CD1c-positive myeloid dendritic cell (primary cell): ENCODE measurements around the gene PML.

Source experiments
- DNase-seq: peaks from one replicate; pipeline ENCODE4 v3.0.0-alpha.2; 2016; ENCODE audit errors: extremely low spot score

Gene PML

DNA sequence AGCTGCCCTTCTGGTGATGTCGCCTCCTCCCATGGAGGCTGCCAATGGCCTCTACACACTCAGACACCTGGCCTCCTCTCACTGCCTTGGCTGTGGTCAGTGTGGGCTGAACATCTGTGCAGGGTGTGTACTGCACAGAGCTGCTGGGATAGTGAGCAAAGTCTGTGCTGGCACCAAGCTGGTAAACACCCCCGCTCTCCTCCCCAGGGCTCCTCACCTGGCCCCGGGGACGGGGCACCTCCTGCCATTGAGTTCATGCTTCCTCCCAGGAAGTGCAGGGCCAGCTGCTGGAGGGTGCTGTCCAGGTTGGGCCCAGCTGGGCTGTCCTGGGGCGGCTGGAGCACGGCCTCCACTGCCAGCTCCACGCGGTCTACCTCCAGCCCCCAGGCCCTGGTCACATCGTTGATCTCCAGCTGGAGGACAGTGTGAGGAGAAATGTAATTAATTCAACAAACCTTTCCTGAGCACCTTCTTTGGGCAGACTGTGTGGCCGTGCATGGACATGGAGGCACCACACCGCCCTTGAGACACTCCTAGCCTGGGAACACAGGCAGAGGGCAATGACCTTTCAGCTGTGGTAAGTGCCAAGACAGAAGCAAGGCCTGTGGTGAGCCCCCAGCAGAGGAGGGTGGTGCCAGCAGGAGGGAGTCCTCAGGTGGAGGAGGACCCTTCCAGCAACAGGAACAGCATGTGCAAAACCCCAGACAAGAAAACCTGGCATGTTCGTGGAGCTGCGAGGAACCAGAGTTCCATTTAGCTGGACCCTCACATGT, 9.2 kb upstream of the PML start:
- no peak for DNase-seq

GRCh38 chr15:73986055-73986775, 8.3 kb upstream of the PML start:
- DNase-seq, result no peak

DNA sequence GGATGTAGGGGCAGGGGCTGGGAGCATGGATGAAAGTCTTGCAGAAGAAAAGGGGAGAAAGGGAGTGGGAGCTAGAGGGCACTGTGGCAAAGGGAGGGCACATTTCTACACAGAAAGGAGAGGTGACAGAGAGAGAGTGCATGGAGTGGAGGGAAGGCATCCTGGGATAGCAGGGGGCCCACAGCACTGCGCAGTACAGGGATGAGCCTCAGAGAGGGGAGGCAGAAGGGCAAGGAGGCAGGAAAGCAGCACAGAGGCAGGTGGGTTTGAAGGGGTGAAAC, 7.8 kb upstream of the PML start:
- DNase-seq, result no peak

GRCh38 chr15:73987250-73987649, 7.3 kb upstream of the PML start:
- no peak for DNase-seq

- DNase-seq, result no peak
These were observed 6.7 kb upstream of the PML start for GRCh38 chr15:73987681-73988444.

DNA sequence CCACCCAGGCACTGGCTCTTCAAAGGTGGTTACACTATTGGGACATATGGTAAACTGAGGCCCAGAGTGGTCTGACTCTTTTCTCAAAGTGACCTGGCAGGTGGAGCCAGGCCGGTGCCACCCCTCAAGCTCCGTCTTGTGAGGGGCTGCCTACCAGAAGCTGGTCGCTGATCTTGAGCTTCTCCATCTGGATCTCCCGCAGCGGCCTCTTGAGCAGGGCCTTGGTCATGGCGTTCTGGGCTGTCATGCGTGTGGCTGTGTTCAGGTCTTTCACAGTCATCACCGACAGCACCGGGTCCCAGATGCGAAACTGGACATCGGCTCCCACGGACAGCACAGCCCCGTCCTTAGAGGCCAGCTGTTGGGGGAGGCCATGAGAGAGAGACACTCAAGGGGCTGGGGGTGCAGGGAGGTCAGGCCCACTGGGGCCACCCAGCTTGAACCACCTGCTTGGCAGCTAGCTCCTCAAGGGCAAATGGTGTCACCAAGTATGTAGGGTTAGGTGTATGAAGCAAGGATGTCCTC, 6.0 kb upstream of the PML start:
- no peak for DNase-seq

- no peak for DNase-seq
These were observed 5.3 kb upstream of the PML start for GRCh38 chr15:73989001-73989798.

- DNase-seq, result no peak
These were observed 4.1 kb upstream of the PML start for GRCh38 chr15:73990250-73991005.

- DNase-seq, result no peak
These were observed 3.3 kb upstream of the PML start for GRCh38 chr15:73991260-73991659.

- peak; percentile 97 for DNase-seq
These were observed 2.6 kb upstream of the PML start, which contains the start of gene STOML1 for GRCh38 chr15:73991726-73992593. TSS of gene STOML1 (minus strand) at chr15:73992295. CDS start at chr15:73992223, 72 bp downstream.

GRCh38 chr15:73992594-73992898, 2.0 kb upstream of the PML start:
- no peak for DNase-seq

DNA sequence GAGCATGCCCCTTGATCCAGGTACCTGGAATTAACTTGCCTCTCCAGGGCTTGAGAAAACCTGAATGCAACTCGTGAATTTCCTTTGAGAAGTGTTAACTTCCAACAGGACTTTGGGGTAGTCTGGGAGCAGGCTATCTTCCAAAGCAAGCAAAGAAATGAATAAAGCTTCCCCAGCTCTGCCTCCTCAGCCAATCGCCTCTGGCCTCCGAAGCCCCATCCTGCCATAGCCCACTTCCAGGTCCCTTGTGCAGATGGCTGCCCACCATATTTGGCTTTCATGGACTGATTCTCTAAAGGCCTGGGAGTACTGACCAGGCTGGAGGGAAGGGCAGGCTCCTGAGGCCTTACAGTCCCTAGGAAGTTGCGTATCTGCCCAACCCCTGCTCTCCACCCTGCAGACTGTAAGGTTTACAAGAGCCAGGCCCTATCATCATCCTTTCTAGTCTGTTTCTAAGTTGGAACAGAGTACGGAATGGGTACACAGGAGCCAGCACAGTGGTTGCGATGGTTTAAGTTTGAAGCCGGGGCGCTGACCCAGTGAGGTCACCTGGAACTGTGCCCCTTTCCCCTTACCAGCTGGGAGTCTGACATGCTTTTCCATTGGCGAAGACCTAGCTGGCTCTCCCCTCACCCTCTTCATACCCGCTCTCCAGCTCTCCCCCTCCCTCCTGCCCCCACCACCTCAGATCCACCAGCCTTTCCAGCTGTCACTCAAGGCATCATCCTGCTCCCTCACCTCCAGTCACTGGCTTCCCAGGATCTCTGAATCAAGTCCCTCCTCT, 1.1 kb upstream of the PML start:
- DNase-seq, result no peak

- peak; percentile 36 for DNase-seq
These were observed 551 bp downstream of the PML start for GRCh38 chr15:73994912-73995622.

GRCh38 chr15:73996267-73996666, 1.8 kb downstream of the PML start:
- no peak for DNase-seq

DNA sequence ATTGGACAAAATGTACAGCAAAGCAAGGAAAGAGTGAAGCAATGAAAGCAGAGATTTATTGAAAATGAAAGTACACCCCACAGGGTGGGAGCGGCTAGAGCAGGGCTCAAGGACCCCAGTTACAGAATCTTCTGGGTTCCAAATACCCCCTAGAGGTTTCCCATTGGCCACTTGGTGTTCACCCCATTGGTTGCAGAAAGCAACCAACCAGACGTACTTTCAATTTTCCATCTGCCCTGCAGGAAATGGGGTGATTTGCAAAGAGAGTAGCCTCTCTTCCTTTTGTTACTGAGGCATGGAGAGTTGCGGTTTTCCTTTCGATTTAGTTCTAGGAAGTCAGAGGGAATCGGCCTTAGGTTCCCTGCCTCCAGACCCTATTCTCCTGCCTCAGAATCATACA, 2.4 kb downstream of the PML start:
- peak; percentile 63 for DNase-seq

DNA sequence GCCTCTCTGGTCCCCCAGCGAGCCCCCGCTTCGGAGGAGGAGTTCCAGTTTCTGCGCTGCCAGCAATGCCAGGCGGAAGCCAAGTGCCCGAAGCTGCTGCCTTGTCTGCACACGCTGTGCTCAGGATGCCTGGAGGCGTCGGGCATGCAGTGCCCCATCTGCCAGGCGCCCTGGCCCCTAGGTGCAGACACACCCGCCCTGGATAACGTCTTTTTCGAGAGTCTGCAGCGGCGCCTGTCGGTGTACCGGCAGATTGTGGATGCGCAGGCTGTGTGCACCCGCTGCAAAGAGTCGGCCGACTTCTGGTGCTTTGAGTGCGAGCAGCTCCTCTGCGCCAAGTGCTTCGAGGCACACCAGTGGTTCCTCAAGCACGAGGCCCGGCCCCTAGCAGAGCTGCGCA, 3.5 kb downstream of the PML start:
- DNase-seq, result no peak

DNA sequence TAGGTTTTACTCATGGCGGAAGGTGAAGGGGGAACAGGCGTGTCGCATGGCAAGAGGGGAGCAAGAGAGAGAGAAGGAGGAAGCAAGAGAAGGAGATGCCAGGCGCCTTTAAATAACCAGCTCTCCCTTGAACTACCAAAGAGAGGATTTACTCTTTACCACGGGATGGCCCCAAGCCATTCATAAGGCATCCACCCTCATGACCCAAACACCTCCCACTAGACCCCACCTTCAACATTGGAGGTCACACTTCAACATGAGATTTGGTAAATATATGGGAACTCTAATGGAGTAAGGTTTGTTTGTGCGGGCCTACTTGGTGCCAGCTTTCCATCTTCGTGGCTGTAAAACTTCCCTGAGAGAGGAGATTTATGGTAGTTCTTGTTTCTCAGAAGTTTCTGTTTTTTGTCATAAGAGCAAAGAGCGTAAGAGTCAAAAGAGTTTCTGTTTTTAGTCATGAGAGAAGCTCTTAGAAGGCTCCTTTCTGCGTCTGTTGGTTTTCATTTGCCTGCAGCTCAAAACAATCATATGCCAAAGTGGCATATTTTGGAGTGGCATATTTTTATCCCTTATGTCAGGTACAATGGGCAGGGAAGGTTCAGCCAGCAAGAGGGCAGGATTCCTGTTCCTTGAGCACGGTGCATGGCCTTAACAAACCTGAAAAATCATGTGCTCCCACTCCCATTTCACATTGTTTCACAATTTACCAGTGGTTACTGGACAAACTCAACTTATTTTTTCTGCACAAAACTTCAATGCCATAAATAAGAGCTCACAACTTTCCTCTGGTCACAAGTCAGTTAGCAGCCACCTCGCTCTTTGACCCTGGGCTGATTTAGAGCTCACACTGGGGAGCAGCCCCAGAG, 12.5 kb downstream of the PML start:
- no peak for DNase-seq
